HG02763 (cell line): Measurements from ENCODE around the gene TBATA.

ENCODE experiments used
- ATAC-seq: cut with Tn5 transposase; IDR thresholded peaks from one replicate; pipeline ENCODE4 v1.9.1; 2021; ENCODE audit warnings: mild to moderate bottlenecking, moderate library complexity; ENCODE audit not compliant: unreplicated experiment

TBATA gene

GRCh38 chr10:70763567-70763966 is 21.6 kb downstream of the TBATA start:
- no peak for ATAC-seq

- no peak for ATAC-seq
Observed at GRCh38 chr10:70762441-70763175, 22.6 kb downstream of the TBATA start.

- no peak for ATAC-seq
Observed at GRCh38 chr10:70761727-70762350, 23.3 kb downstream of the TBATA start.

GRCh38 chr10:70761031-70761601 is 24.1 kb downstream of the TBATA start:
- ATAC-seq, result no peak

GRCh38 chr10:70760271-70760787 is 24.8 kb downstream of the TBATA start:
- ATAC-seq, result no peak

- ATAC-seq, result no peak
Observed at GRCh38 chr10:70759781-70760180, 25.4 kb downstream of the TBATA start.

- ATAC-seq, result no peak
Observed at GRCh38 chr10:70758757-70759514, 26.2 kb downstream of the TBATA start.

GRCh38 chr10:70757856-70758255 is 27.3 kb downstream of the TBATA start:
- ATAC-seq, result no peak

GRCh38 chr10:70756700-70757360 is 28.3 kb downstream of the TBATA start:
- no peak for ATAC-seq

GRCh38 chr10:70753841-70754621 is 31.1 kb downstream of the TBATA start:
- no peak for ATAC-seq

GRCh38 chr10:70753026-70753663 is 32.0 kb downstream of the TBATA start:
- ATAC-seq, result no peak

GRCh38 chr10:70752571-70752970 is 32.6 kb downstream of the TBATA start:
- no peak for ATAC-seq

GRCh38 chr10:70751991-70752390 is 33.2 kb downstream of the TBATA start:
- ATAC-seq, result no peak

GRCh38 chr10:70751356-70751755 is 33.8 kb downstream of the TBATA start:
- no peak for ATAC-seq

- ATAC-seq, result no peak
Observed at GRCh38 chr10:70750156-70750703, 34.9 kb downstream of the TBATA start.

- no peak for ATAC-seq
Observed at GRCh38 chr10:70749756-70750155, 35.4 kb downstream of the TBATA start.

- ATAC-seq, result no peak
Observed at GRCh38 chr10:70748801-70749573, 36.2 kb downstream of the TBATA start.

GRCh38 chr10:70748305-70748704 is 36.9 kb downstream of the TBATA start:
- no peak for ATAC-seq
